Vagina (tissue), 2 donors: Measurements from ENCODE around the gene G6PC3.

Source experiments
- CTCF ChIP-seq, 3 experiments: fragments of 450-650 bp in 2 of 3; fragments of 200-600 bp in 1 of 3; sonication (generic) in 1 of 3; IDR thresholded peaks; one replicate each; pipeline ENCODE4 v1.5.1; 2017 to 2019; ENCODE audit warnings: antibody characterized with exemption in 3 of 3, mild to moderate bottlenecking in 2 of 3, moderate library complexity in 2 of 3
- POLR2A ChIP-seq, 2 donors: fragments of 450-650 bp; IDR thresholded peaks; one replicate each; pipeline ENCODE4 v1.6.1; 2017; ENCODE audit warnings: antibody characterized with exemption in 2 of 2, mild to moderate bottlenecking in 2 of 2, moderate library complexity in 2 of 2
- POLR2AphosphoS5 ChIP-seq, 2 donors: sonication (generic); formaldehyde crosslinking; IDR thresholded peaks; one replicate each; pipeline ENCODE4 v1.9.0; 2017; ENCODE audit warnings: antibody characterized with exemption in 2 of 2, mild to moderate bottlenecking in 2 of 2, low read depth in 1 of 2; ENCODE audit not compliant: insufficient read depth in 1 of 2

DNA sequence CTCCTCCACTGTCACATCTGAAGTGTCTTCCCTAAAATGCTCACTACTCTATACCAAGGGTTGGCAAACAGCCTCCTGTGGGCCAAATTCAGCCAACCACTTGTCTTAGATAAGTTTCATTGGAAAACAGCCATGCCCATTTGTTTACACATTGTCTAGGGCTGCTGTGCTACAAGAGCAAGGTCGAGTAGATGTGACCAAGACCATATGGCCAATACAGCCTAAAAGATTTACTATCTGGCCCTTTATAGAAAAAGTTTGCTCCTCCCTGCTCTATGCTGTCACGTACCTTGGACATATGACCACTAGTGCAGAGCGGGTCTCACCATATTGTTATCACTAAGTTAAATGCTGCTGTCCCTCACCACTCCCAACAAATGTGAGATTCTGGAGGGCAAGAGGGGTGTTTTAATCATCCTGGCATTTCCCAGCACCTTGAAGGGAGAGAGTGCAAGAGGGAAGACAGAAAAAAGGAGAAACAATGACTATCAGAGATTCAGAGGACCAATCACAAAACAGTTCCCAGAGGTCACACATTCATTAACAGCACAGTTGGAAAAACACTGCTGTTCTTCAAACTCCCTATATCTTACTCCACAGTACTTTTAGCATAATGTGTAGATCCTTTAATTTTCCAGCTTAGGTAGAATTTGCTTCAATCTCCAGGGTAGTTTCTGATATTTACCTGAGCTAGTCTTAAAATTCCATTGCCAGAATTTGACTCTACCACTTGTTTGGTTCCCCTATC, 17.2 kb upstream of the G6PC3 start:
- TF ChIP-seq CTCF (IDR thresholded peaks at IDR 0.05) (no peak), POLR2AphosphoS5 (IDR thresholded peaks at IDR 0.05; ENCODE audit: insufficient read depth in 1 of 2, low read depth in 1 of 2) (no peak), POLR2A (IDR thresholded peaks at IDR 0.05) (no peak)
